H1 (cell line): ENCODE measurements around the gene WLS. TPM values are rescaled to one million over a fixed set of nuclear protein-coding genes. Genes with fewer than 3 reads are reported as not detected.

ENCODE experiments used
- CTCF ChIA-PET: fragments of 300-600 bp; sonication (Branson Sonifier 250); formaldehyde crosslinking; loops from one replicate; lab custom pipeline; 2021; ENCODE audit not compliant: partially characterized antibody; lab: Charles Lee
- POLR2A ChIA-PET: fragments of 300-600 bp; sonication (Branson Sonifier 250); formaldehyde crosslinking; loops from one replicate; lab custom pipeline; 2021; ENCODE audit warnings: inconsistent platforms; ENCODE audit not compliant: partially characterized antibody; lab: Charles Lee
- DNase-seq, 2 experiments: peaks; one replicate each; pipeline versions ENCODE4 v3.0.0 to v3.0.0-alpha.2; 2010 to 2022; ENCODE audit warnings: low spot score in 2 of 2, low read depth in 1 of 2, mixed read lengths in 1 of 2
- FAIRE-seq: peaks from 2 replicates; lab custom pipeline; 2011; peaks lifted over from hg19 to GRCh38; lab: Jason Lieb, UNC
- H2AFZ ChIP-seq: 2 replicates; pipeline ENCODE4 v1.8.1; 2012; ENCODE audit warnings: low read length, inconsistent platforms
- H2AK5ac ChIP-seq: 2 replicates; pipeline ENCODE4 v1.6.1; 2013; ENCODE audit warnings: low read depth, low read length
- H2BK120ac ChIP-seq: replicated peaks from 2 replicates; pipeline ENCODE3; 2013; ENCODE audit warnings: low read depth, low read length, inconsistent platforms
- H2BK12ac ChIP-seq: 2 replicates; pipeline ENCODE4 v1.6.1; 2013; ENCODE audit warnings: low read depth, low read length
- H2BK15ac ChIP-seq: 2 replicates; pipeline ENCODE4 v1.6.1; 2013; ENCODE audit warnings: low read length
- H2BK20ac ChIP-seq: 2 replicates; pipeline ENCODE4 v1.6.1; 2013; ENCODE audit warnings: low read length
- H2BK5ac ChIP-seq: 2 replicates; pipeline ENCODE4 v1.6.1; 2013; ENCODE audit warnings: low read depth, low read length
- H3K14ac ChIP-seq: 2 replicates; pipeline ENCODE4 v1.6.1; 2013; ENCODE audit warnings: inconsistent platforms; ENCODE audit not compliant: insufficient read length
- H3K18ac ChIP-seq: 2 replicates; pipeline ENCODE4 v1.6.1; 2013; ENCODE audit warnings: low read length; ENCODE audit errors: extremely low read depth
- H3K23ac ChIP-seq: 2 replicates; pipeline ENCODE4 v1.6.1; 2013; ENCODE audit warnings: inconsistent platforms; ENCODE audit not compliant: insufficient read length
- H3K23me2 ChIP-seq: 2 replicates; pipeline ENCODE4 v1.6.1; 2013; ENCODE audit warnings: low read depth, low read length
- H3K27ac ChIP-seq: 2 replicates; pipeline ENCODE4 v1.6.1; 2011; ENCODE audit warnings: low read depth, low read length, inconsistent platforms
- H3K27me3 ChIP-seq, 4 experiments: replicated peaks in 1 of 4; 1 replicate in 1 of 4; 2 replicates in 3 of 4; pipeline versions ENCODE4 v1.6.1 to v1.8.1; 2011 to 2013; ENCODE audit warnings: low read length in 3 of 4, mild to moderate bottlenecking in 3 of 4, inconsistent platforms in 2 of 4, mixed read lengths in 2 of 4, moderate library complexity in 1 of 4; ENCODE audit not compliant: control insufficient read depth in 3 of 4, insufficient read depth in 3 of 4; ENCODE audit errors: extremely low read depth in 1 of 4
- H3K36me3 ChIP-seq, 4 experiments: 2 replicates each; pipeline versions ENCODE4 v1.6.1 to v1.8.1; 2011 to 2013; ENCODE audit warnings: mild to moderate bottlenecking in 4 of 4, low read length in 3 of 4, moderate library complexity in 2 of 4, control low read depth in 1 of 4, inconsistent platforms in 1 of 4; ENCODE audit not compliant: insufficient read depth in 4 of 4, control insufficient read depth in 2 of 4
- H3K4ac ChIP-seq: replicated peaks from 2 replicates; pipeline ENCODE3; 2013; ENCODE audit warnings: low read length, low read depth, mixed read lengths, inconsistent platforms; ENCODE audit not compliant: insufficient read length
- H3K4me1 ChIP-seq, 4 experiments: replicated peaks in 1 of 4; 1 replicate in 1 of 4; 2 replicates in 3 of 4; pipeline versions ENCODE4 v1.6.1 to v1.8.1; 2011 to 2013; ENCODE audit warnings: low read length in 3 of 4, inconsistent platforms in 2 of 4, mixed read lengths in 1 of 4; ENCODE audit not compliant: insufficient read depth in 4 of 4, control insufficient read depth in 3 of 4
- H3K4me2 ChIP-seq, 2 experiments: 2 replicates each; pipeline versions ENCODE4 v1.6.1 to v1.8.1; 2011 to 2013; ENCODE audit warnings: low read depth in 2 of 2, low read length in 2 of 2, control low read depth in 1 of 2, inconsistent platforms in 1 of 2, mild to moderate bottlenecking in 1 of 2; ENCODE audit not compliant: insufficient read depth in 1 of 2
- H3K4me3 ChIP-seq, 4 experiments: fragments of 200-600, 300-600 bp in 1 of 4; sonication (generic), shearing (Covaris generic), sonication (Bioruptor Twin) in 1 of 4; 2 replicates each; pipeline versions ENCODE4 v1.5.1 to v1.8.1; 2011 to 2016; ENCODE audit warnings: low read length in 4 of 4, low read depth in 3 of 4, control low read depth in 2 of 4, inconsistent platforms in 2 of 4, mild to moderate bottlenecking in 2 of 4, mixed read lengths in 1 of 4, moderate library complexity in 1 of 4; ENCODE audit not compliant: insufficient read depth in 2 of 4; ENCODE audit errors: extremely low read depth in 1 of 4
- H3K56ac ChIP-seq: replicated peaks from 2 replicates; pipeline ENCODE3; 2013; ENCODE audit warnings: low read depth, mild to moderate bottlenecking, mixed read lengths, low read length, inconsistent platforms; ENCODE audit not compliant: insufficient read length
- H3K79me1 ChIP-seq: 2 replicates; pipeline ENCODE4 v1.6.1; 2013; ENCODE audit warnings: low read depth, low read length, control low read depth
- H3K79me2 ChIP-seq, 2 experiments: 2 replicates each; pipeline versions ENCODE4 v1.6.1 to v1.8.1; 2012 to 2013; ENCODE audit warnings: low read length in 2 of 2, mild to moderate bottlenecking in 2 of 2, inconsistent platforms in 1 of 2; ENCODE audit not compliant: insufficient read depth in 2 of 2, control insufficient read depth in 1 of 2
- H3K9ac ChIP-seq, 4 experiments: replicated peaks in 1 of 4; 1 replicate in 1 of 4; 2 replicates in 3 of 4; pipeline versions ENCODE4 v1.6.1 to v1.8.1; 2011 to 2013; ENCODE audit warnings: low read depth in 3 of 4, low read length in 3 of 4, control low read depth in 2 of 4, mild to moderate bottlenecking in 2 of 4, moderate library complexity in 2 of 4, inconsistent platforms in 1 of 4; ENCODE audit errors: extremely low read depth in 1 of 4
- H3K9me3 ChIP-seq, 2 experiments: 2 replicates each; pipeline versions ENCODE4 v1.6.1 to v1.8.1; 2012 to 2013; ENCODE audit warnings: mild to moderate bottlenecking in 2 of 2, moderate library complexity in 2 of 2, control low read depth in 1 of 2, inconsistent platforms in 1 of 2, low read depth in 1 of 2, low read length in 1 of 2, mixed read lengths in 1 of 2; ENCODE audit not compliant: insufficient read depth in 2 of 2
- H4K20me1 ChIP-seq, 2 experiments: replicated peaks in 1 of 2; 2 replicates each; pipeline versions ENCODE3 to v1.8.1; 2011 to 2013; ENCODE audit warnings: inconsistent platforms in 2 of 2, low read length in 2 of 2, mild to moderate bottlenecking in 1 of 2; ENCODE audit not compliant: insufficient read depth in 2 of 2, control insufficient read depth in 1 of 2
- H4K5ac ChIP-seq: 2 replicates; pipeline ENCODE4 v1.6.1; 2013; ENCODE audit warnings: low read length, low read depth, mixed read lengths, inconsistent platforms; ENCODE audit not compliant: insufficient read length
- H4K8ac ChIP-seq: 2 replicates; pipeline ENCODE4 v1.8.0; 2013; ENCODE audit warnings: mild to moderate bottlenecking, moderate library complexity, low read length, inconsistent platforms; ENCODE audit not compliant: insufficient read depth; ENCODE audit errors: extremely low read depth
- H4K91ac ChIP-seq: replicated peaks from 2 replicates; pipeline ENCODE3; 2013; ENCODE audit warnings: low read length, mixed read lengths, inconsistent platforms; ENCODE audit not compliant: insufficient read length
- BACH1 ChIP-seq: IDR thresholded peaks from 2 replicates; pipeline ENCODE4 v1.6.1; 2012; ENCODE audit warnings: low read length, improper control_type of control experiment
- CBX5 ChIP-seq: fragments of 300-800, 300-1000 bp; sonication (generic); IDR thresholded peaks from 2 replicates; pipeline ENCODE4 v1.7.1; 2016; ENCODE audit warnings: antibody characterized with exemption, low read length, low read depth
- KDM1A ChIP-seq: fragments of 200-600, 300-600 bp; sonication (generic); IDR thresholded peaks from 2 replicates; pipeline ENCODE4 v1.7.1; 2016; ENCODE audit warnings: mild to moderate bottlenecking, low read length, borderline replicate concordance
- NANOG ChIP-seq: IDR thresholded peaks from 2 replicates; pipeline ENCODE4 v1.6.1; 2011; ENCODE audit warnings: low read length, low read depth, mild to moderate bottlenecking, inconsistent platforms; ENCODE audit not compliant: insufficient read depth, poor library complexity, severe bottlenecking
- POLR2AphosphoS5 ChIP-seq: IDR thresholded peaks from 2 replicates; pipeline ENCODE4 v1.6.1; 2011; ENCODE audit warnings: low read depth, low read length
- POU5F1 ChIP-seq: IDR thresholded peaks from 2 replicates; pipeline ENCODE4 v1.6.1; 2011; ENCODE audit warnings: low read depth, mild to moderate bottlenecking, low read length, moderate library complexity
- SAP30 ChIP-seq: fragments of 300-600 bp; sonication (generic); IDR thresholded peaks from 2 replicates; pipeline ENCODE4 v1.7.1; 2012; ENCODE audit warnings: low read length, moderate library complexity, mild to moderate bottlenecking, inconsistent platforms; ENCODE audit not compliant: insufficient read depth, insufficient replicate concordance
- SRF ChIP-seq: IDR thresholded peaks from 2 replicates; pipeline ENCODE4 v1.6.1; 2011; ENCODE audit warnings: mild to moderate bottlenecking, low read depth, low read length, moderate library complexity
- TBP ChIP-seq: IDR thresholded peaks from 2 replicates; pipeline ENCODE4 v1.6.1; 2011; ENCODE audit warnings: low read depth, low read length, improper control_type of control experiment
- TCF12 ChIP-seq: IDR thresholded peaks from 2 replicates; pipeline ENCODE4 v1.6.1; 2011; ENCODE audit warnings: low read depth, mild to moderate bottlenecking, low read length
- USF2 ChIP-seq: IDR thresholded peaks from 2 replicates; pipeline ENCODE4 v1.6.1; 2011; ENCODE audit warnings: low read length, improper control_type of control experiment
- ZNF274 ChIP-seq: IDR thresholded peaks from 2 replicates; pipeline ENCODE4 v1.7.0; 2012; ENCODE audit warnings: low read length, borderline replicate concordance; ENCODE audit errors: extremely low read depth
- WGBS, 2 experiments: shearing (Covaris generic) in 1 of 2; methylation state at CpG; one replicate each; pipeline versions ENCODE4 v1.1.6 to v1.1.7; 2013 to 2015; ENCODE audit warnings: low lambda C conversion rate in 2 of 2, mixed read lengths in 2 of 2, inconsistent platforms in 1 of 2, low coverage in 1 of 2, missing lambda C conversion rate in 1 of 2; ENCODE audit not compliant: insufficient replicate concordance in 2 of 2, insufficient coverage in 1 of 2, insufficient read length in 1 of 2; ENCODE audit errors: extremely low coverage in 1 of 2, missing lambda C conversion rate in 1 of 2; 5-methylcytosine and 5-hydroxymethylcytosine counted together
- polyA plus RNA-seq, 7 experiments: library from polyadenylated mRNA; depleted of rRNA in 3 of 7; stranded (reverse) in 5 of 7; unstranded in 2 of 7; fragments of >200 nt in 5 of 7; fragments of 200-250 nt in 2 of 7; gene quantifications; 1 replicate in 5 of 7; 2 replicates in 1 of 7; 4 replicates in 1 of 7; pipeline versions ENCODE4 v1.2.1 to v1.2.3, GENCODE V29; 2011 to 2013; ENCODE audit warnings: missing spikeins in 2 of 7, mixed read lengths in 2 of 7
- total RNA-seq: library from RNA; stranded (reverse); fragmentation: NEBNext Ultra II Directional; extraction: Animal tissue kit (Norgen Biotek cat#: 25700); gene quantifications from 2 replicates; pipeline ENCODE4 v1.2.1, GENCODE V29; 2021

Gene WLS
- total and polyA plus RNA-seq, 2 of the 8 experiments (the other 6 are each of a cell fraction or from before 2014, with no cell fraction given): 1.2 to 2.7 TPM

GRCh38 chr1:68164918-68165317 lies 67.4 kb downstream of the WLS start:
- no peak for FAIRE-seq
- Histone ChIP-seq H3K36me3 (no peaks in the 10 kb centered on the region), H2AK5ac (no peak overlapping the region), H3K9me3 (no peaks in the 10 kb centered on the region), H2BK5ac (no peak overlapping the region), H2BK15ac (no peak overlapping the region), H3K14ac (no peak overlapping the region), H3K23ac (no peak overlapping the region), H4K91ac (no peak overlapping the region), H3K4me3 (no peak overlapping the region), H3K79me1 (no peaks in the 10 kb centered on the region), H2AFZ (no peak overlapping the region), H3K23me2 (no peaks in the 10 kb centered on the region), H3K4ac (no peak overlapping the region), H4K5ac (no peak overlapping the region), H4K8ac (no peak overlapping the region), H4K20me1 (no peaks in the 10 kb centered on the region), H3K9ac (no peak overlapping the region), H3K27me3 (no peaks in the 10 kb centered on the region), H2BK120ac (no peak overlapping the region), H3K79me2 (no peaks in the 10 kb centered on the region), H3K4me1 (no peaks in the 10 kb centered on the region), H3K56ac (no peak overlapping the region), H3K27ac (no peak overlapping the region), H2BK20ac (no peak overlapping the region), H2BK12ac (no peak overlapping the region), H3K4me2 (no peak overlapping the region), H3K18ac (no peak overlapping the region)
- ChIA-PET CTCF (interaction anchor here (1.3 to 6.1 kb wide), 3 partner anchors 10 to 178 kb away, joined by 4 to 45 read pairs (median 20); no protein-coding TSS in a partner anchor), POLR2A (no interaction called here)
- TF ChIP-seq POU5F1 (no peak), USF2 (no peak), NANOG (no peak), POLR2AphosphoS5 (no peak), SAP30 (no peak), TCF12 (no peak), TBP (no peak), CBX5 (no peak), KDM1A (no peak), BACH1 (no peak), SRF (no peak), ZNF274 (no peak)
- WGBS, 2 experiments: 84% methylated on average over 1 of the region's 1 CpG; no CpG with 5 or more reads in 1 of the 2 experiments
- no peak for DNase-seq
